Measurements from ENCODE around the gene ID2.

The ID2 gene

DNA sequence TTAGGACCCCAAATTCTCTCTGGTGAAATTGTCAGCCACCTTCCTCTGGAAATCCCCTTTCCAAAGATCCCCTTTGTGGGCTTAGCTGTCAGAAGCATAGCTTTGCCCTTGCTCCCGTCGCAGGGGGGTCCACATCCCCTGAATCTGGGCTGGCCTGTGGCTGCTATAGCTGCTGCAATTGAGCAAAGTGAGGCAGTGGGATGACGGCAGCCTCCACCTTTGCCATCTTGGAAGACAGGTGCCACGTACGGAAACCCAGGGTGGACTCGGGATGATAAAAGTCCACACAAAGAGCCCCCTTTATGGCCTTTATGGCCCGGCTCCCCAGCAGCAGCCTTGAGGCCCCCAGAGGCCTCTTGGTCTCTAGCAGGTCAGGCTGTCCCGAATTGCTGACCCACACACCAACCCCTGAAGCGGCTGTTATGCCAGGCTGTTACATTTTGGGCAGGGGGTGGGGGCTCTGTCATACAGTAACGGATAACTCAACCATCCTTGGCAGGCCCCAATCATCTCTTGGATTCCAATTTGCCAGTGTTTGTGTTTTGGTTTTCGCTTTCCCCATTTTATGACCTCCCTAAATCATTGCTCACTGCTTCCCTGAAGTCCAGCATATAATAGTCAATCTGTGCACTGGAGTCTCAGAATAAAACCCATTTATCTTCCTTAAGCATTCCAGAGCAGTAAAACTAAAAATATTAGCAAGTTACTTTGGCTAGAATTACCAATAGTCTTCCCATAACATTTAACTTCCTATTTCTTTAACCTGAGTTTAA lies 33.2 kb upstream of the ID2 start:
- no peak for DNase-seq (ENCODE audit: low read depth)

DNA sequence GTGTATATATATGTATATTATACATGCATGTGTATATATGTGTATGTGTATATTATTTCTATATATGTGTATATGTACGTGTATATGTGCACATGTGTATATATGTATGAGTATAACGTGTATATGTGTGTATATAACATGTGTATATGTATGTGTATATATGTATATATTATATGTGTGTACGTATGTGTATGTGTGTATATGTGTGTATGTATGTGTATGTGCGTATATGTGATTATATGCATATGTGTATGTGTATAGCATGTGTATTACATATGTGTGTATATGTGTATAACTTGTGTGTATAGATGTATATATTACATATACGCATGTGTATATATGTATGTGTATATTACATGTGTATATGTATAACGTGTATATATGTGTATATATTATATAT lies 32.1 kb upstream of the ID2 start:
- no peak for DNase-seq (ENCODE audit: low read depth)

DNA sequence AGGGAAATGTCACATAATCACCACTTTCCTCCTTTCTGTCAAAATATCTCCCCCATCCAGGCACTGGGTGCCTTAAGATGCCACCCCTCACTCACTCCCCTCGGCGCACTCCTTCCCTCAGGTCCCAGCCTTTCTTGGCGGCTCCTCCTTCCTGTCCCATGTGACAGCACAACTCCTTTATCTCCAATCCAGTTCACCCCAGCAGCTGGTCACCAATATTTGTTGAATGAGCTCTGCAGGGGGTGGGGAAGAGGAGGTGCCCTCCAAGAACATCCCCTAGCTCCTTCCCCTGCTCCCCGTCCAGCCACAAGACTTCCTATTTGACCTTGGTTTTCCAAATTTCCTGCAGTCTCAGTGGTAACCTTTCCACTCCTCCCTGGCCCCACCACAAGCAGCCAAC lies 31.6 kb upstream of the ID2 start:
- DNase-seq (ENCODE audit: low read depth): no peak

- DNase-seq (ENCODE audit: low read depth): no peak
Measured at GRCh38 chr2:8652774-8653426, 29.0 kb upstream of the ID2 start.

DNA sequence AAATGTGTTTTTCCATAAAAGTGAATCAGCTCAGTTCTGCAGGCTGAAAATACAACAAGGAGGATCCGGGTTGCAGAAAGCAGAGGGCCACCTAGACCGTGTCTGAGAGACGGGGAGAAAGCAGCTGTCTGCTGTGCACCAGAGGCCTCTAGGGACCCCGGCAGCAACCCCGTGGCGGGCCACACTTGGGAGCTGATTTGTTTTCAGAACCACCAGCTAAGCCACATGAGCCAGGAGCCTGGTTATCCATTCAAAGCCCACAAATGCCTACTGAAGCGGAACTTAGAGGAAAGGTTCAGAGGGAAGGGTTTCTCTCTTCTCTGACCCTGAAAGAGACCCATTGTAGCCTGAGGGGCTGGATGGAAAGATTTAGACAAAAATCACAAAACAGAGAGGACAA lies 28.4 kb upstream of the ID2 start:
- DNase-seq (ENCODE audit: low read depth): no peak

DNA sequence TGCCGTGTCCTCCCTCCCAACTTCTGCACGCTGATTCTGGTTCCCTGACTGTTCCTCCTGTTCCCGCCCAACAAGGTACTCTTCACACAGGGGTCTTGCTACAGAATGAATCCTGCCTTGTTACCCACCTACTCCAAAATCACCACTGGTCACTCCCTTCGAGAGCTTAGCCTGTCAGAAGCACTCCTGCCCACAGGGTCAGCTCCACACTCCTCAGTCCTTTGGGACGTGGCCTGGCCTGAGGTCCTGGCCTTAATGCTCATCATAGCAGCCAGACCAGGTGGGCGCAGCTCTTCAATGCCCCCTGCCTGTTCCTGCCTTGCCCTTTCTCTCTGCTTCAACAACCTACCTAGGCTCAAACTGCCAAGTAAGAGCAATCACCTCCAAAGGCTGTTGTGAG lies 27.8 kb upstream of the ID2 start:
- DNase-seq (ENCODE audit: low read depth): no peak

DNA sequence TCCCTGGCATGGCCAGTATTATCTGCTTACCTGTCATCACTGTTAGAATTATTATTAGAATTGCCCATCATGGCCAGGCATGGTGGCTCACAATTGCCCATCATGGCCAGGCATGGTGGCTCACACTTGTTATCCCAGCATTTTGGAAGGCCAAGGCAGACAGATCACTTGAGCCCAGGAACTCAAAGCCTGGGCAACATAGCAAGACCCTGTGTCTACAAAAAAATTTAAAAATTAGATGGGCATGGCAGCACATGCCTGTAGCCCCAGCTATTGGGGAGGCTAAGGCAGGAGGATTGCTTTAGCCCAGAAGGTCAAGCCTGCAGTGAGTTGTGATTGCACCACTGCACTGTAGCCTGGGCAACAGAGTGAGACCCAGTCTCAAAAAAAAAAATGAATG lies 27.4 kb upstream of the ID2 start:
- DNase-seq (ENCODE audit: low read depth): no peak

DNA sequence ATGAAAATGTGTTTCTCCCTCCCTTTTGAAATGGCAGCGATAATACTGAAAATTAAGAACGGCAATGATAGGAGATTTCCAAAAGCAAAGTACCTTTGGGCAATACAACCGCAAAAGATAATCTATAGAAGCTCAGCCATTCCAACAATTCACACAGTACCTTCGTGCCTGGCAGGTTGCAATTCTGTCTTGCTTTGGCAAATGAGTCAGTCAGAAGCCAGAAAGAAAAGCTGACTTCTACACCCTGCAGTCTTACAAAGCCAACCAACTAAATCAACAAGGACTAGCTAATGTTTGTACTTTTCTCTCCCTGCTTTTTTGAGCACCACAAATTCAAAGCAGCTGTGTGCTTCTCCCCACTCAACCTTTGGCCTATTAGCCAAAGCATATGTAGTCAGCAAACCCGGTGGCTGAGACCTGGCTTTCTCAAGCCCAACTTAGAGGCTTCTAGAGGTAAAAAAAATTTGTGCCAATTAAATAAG lies 25.7 kb upstream of the ID2 start:
- no peak for DNase-seq (ENCODE audit: low read depth)

GRCh38 chr2:8656811-8657210 lies 25.0 kb upstream of the ID2 start:
- DNase-seq (ENCODE audit: low read depth): no peak

GRCh38 chr2:8657423-8658062 lies 24.3 kb upstream of the ID2 start:
- DNase-seq (ENCODE audit: low read depth): no peak

GRCh38 chr2:8658064-8658862 lies 23.6 kb upstream of the ID2 start:
- DNase-seq (ENCODE audit: low read depth): no peak

- no peak for DNase-seq (ENCODE audit: low read depth)
Measured at GRCh38 chr2:8659092-8659734, 22.6 kb upstream of the ID2 start.

GRCh38 chr2:8659735-8660492 lies 21.9 kb upstream of the ID2 start:
- DNase-seq (ENCODE audit: low read depth): no peak

GRCh38 chr2:8661235-8661634 lies 20.6 kb upstream of the ID2 start:
- no peak for DNase-seq (ENCODE audit: low read depth)

GRCh38 chr2:8661736-8662135 lies 20.1 kb upstream of the ID2 start:
- DNase-seq (ENCODE audit: low read depth): no peak

DNA sequence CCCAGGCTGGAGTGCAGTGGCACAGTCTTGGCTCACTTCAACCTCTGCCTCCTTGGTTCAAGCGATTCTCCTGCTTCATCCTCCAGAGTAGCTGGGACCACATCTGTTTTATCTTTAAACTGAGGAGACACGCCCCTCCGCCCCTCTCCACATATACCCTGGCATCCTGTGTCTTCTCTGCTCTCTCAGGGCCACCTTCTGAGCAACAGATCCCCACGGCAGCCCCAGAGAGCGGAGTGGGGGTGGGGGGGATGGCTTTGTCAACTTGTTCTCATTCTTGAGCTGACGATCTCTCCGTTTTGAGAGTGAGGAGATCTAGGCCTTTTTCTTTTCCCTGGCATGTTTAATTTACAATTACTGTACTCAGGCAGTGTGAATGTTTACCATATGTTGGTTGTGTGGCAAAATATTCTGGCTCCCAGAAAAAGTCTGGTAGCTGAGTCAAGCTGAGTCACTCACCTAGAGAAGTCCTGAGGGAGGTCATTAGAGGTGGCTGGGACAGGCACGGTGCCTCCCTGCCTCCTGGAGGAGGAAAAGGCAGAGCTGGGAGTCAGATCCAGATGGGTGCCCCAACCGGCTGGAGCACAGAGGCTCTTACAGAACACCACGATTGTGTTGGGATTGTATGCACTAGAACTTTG lies 19.5 kb upstream of the ID2 start:
- DNase-seq (ENCODE audit: low read depth): no peak

- no peak for DNase-seq (ENCODE audit: low read depth)
Measured at GRCh38 chr2:8663997-8664396, 17.9 kb upstream of the ID2 start.

GRCh38 chr2:8666581-8666980 lies 15.3 kb upstream of the ID2 start:
- DNase-seq (ENCODE audit: low read depth): no peak

- DNase-seq (ENCODE audit: low read depth): no peak
Measured at GRCh38 chr2:8667896-8668512, 13.9 kb upstream of the ID2 start.

DNA sequence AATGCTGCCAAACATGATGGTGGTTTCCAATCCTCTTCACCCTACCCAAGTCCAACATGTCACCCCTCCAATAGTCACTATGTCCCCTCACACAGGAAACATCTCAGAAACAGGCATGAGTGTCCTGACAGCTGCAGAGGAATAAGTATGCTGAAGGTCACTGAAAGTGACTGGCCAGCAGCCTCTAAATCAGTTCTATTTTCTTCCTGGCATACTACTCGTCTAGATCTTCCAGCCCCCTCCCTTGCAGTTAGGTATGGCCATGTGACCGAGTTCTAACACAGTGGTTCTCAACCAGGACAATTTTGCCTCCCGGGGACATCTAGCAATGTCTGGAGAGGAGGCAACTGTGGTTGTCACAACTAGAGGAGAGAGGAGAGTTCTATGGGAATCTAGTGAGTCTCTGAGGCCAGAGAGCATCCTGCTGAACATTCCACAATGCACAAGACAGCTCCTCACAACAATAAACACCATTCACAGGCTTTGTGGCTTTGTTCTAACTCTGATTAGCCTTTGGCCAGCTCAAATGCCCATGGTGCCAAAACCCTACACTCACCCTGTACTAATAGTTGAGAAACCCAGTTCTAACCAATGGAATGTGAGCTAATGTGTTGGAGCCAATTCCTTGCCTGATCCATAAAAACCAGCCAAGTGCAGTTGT lies 12.6 kb upstream of the ID2 start:
- DNase-seq (ENCODE audit: low read depth): no peak

Data from stimulated activated CD8-positive, alpha-beta memory T cell treated with anti-CD3 and anti-CD28 coated beads, Interleukin-12 subunit alpha, Interleukin-12 subunit beta, amount 100 ng/mL, for 1 hour (primary cell).